Ovary (tissue), 9 donors: ENCODE data around the gene FAM53A. TPM values are rescaled to one million over a fixed set of nuclear protein-coding genes. Genes with fewer than 3 reads are reported as not detected.
A peak's percentile ranks its signal among the peaks of the same experiment; 100 is the strongest.

Source experiments
- DNase-seq, 5 donors: peaks; one replicate each; pipeline ENCODE4 v3.0.0-alpha.2; 2019 to 2020
- H3K27ac ChIP-seq, 2 donors: fragments of 200-600 bp; one replicate each; pipeline versions ENCODE4 v1.5.1 to v1.8.0; 2019 to 2022
- H3K27me3 ChIP-seq: fragments of 200-600 bp; one replicate; pipeline ENCODE4 v1.8.0; 2022
- H3K36me3 ChIP-seq: fragments of 200-600 bp; sonication (generic); one replicate; pipeline ENCODE4 v1.5.1; 2019
- H3K4me1 ChIP-seq: one replicate; pipeline ENCODE4 v1.8.1; 2013; ENCODE audit warnings: mild to moderate bottlenecking, moderate library complexity; ENCODE audit not compliant: insufficient read depth
- H3K4me3 ChIP-seq: fragments of 200-600 bp; sonication (generic); one replicate; pipeline ENCODE4 v1.5.1; 2017
- H3K9me3 ChIP-seq, 2 donors: fragments of 200-600 bp in 1 of 2; sonication (generic) in 1 of 2; one replicate each; pipeline versions ENCODE4 v1.5.1 to v1.8.1; 2013 to 2019; ENCODE audit warnings: mild to moderate bottlenecking in 1 of 2, moderate library complexity in 1 of 2
- EP300 ChIP-seq: sonication (generic); formaldehyde crosslinking; IDR thresholded peaks from one replicate; pipeline ENCODE4 v1.6.1; 2017; ENCODE audit warnings: antibody characterized with exemption
- POLR2A ChIP-seq: fragments of 450-650 bp; IDR thresholded peaks from one replicate; pipeline ENCODE4 v1.6.1; 2017; ENCODE audit warnings: antibody characterized with exemption, mild to moderate bottlenecking, moderate library complexity
- WGBS, 3 donors: extraction: QIAGEN DNeasy Blood & Tissue Kit in 1 of 3; methylation state at CpG; one replicate each; pipeline versions ENCODE4 v1.1.5 to v1.1.7; 2013 to 2017; 5-methylcytosine and 5-hydroxymethylcytosine counted together
- intact Hi-C, 4 donors: fragments of 100-400 bp; cut with DNase I; formaldehyde crosslinking; loops; one replicate each; pipeline versions ENCODE4 v1.11.0 to v1.15.1; 2022 to 2023
- polyA plus RNA-seq, 2 donors: library from polyadenylated mRNA; stranded (reverse); fragments of 200-250 nt in 1 of 2; fragments of 350-450 nt in 1 of 2; fragmentation: Illumina TruSeq in 1 of 2; extraction: RNeasy Lipid Tissue Mini Kit (QIAGEN cat#74804) in 1 of 2; gene quantifications; one replicate each; pipeline ENCODE4 v1.2.3, GENCODE V29; 2013 to 2014
- total RNA-seq, 7 donors: library from RNA; depleted of rRNA in 2 of 7; stranded (reverse); fragments of >200 nt in 2 of 7; fragmentation: NEBNext Ultra II Directional in 3 of 7; extraction: Animal tissue kit (Norgen Biotek cat#: 25700) in 3 of 7; gene quantifications; one replicate each; pipeline versions ENCODE4 v1.1.0 to v1.2.4, GENCODE V29; 2016 to 2023
- TF ChIP-seq, protein P1 (sequence below), 3 donors: fragments of 450-650 bp in 2 of 3; fragments of 200-600 bp in 1 of 3; IDR thresholded peaks; one replicate each; pipeline versions ENCODE4 v1.5.1 to v1.8.0; 2016 to 2022; ENCODE audit warnings: antibody characterized with exemption in 3 of 3, mild to moderate bottlenecking in 1 of 3
- donor health status: DM: no; HTN: no; CAD: no; lungs with moderate emphysema.
- donor health status: DM: no; HTN: no; CAD: no.
- donor health status: Bipolar disorder and iron deficiency.
- donor health status: DM: yes; HTN: yes; CAD: no.
- donor health status: DM: no; HTN: no; CAD: no.
- donor health status: DM: yes; HTN: yes; CAD: no.

FAM53A gene
- total and polyA plus RNA-seq, 9 donors, result 0.32 to 5.1 (median 2.4) TPM

GRCh38 chr4:1628892-1629698, 55.0 kb downstream of the FAM53A start:
- Histone ChIP-seq H3K4me3 (no peak overlapping the region), H3K9me3 (no peaks in the 10 kb centered on the region), H3K27me3 (no peaks in the 10 kb centered on the region), H3K27ac (no peak overlapping the region), H3K4me1 (no peaks in the 10 kb centered on the region), H3K36me3 (no peaks in the 10 kb centered on the region)
- intact Hi-C loops, result loop anchor here in 2 of 4 donors (2.0 to 5.0 kb wide), 2 partner anchors 272 kb away; no protein-coding TSS in a partner anchor
- no peak for TF ChIP-seq POLR2A
- TF ChIP-seq, protein P1, sequence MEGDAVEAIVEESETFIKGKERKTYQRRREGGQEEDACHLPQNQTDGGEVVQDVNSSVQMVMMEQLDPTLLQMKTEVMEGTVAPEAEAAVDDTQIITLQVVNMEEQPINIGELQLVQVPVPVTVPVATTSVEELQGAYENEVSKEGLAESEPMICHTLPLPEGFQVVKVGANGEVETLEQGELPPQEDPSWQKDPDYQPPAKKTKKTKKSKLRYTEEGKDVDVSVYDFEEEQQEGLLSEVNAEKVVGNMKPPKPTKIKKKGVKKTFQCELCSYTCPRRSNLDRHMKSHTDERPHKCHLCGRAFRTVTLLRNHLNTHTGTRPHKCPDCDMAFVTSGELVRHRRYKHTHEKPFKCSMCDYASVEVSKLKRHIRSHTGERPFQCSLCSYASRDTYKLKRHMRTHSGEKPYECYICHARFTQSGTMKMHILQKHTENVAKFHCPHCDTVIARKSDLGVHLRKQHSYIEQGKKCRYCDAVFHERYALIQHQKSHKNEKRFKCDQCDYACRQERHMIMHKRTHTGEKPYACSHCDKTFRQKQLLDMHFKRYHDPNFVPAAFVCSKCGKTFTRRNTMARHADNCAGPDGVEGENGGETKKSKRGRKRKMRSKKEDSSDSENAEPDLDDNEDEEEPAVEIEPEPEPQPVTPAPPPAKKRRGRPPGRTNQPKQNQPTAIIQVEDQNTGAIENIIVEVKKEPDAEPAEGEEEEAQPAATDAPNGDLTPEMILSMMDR (IDR thresholded peaks at IDR 0.05), result peak; percentile 88 to 90 (median 89)
- DNase-seq, result peak; percentile 50 to 79 (median 71)
- 33 to 52% (median 36%) methylated on average over 16 to 25 of the region's 25 CpGs for WGBS, 3 donors

- intact Hi-C loops, result loop anchor here in 2 of 4 donors (2.0 to 5.0 kb wide), 2 partner anchors 270 to 271 kb away; no protein-coding TSS in a partner anchor
- no peaks in the 10 kb centered on the region for H3K27me3 ChIP-seq
- 75 to 92% (median 83%) methylated on average over 5 to 16 of the region's 16 CpGs for WGBS, 3 donors
Observed at GRCh38 chr4:1627417-1628313, 56.4 kb downstream of the FAM53A start.

DNA sequence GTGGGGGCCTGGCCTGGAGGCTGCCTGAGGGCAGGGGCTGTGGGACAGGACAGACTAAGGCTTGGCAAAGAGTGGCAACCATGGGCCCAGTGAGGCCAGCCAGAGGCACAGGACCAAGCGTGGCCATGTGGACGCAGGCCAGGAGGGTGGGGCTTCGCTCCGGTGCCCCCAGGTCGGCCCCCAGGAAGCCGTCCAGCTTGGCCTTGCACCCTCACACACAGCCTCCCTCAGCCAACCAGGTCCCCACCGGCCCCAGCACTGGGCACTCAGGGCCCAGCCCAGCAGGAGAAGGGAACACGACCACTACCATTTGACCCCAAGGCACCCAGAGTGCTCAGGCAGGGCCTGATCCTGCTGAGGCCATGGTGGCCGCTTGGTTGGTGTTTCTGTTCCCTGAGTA, 57.2 kb downstream of the FAM53A start:
- Histone ChIP-seq H3K4me3 (no peak overlapping the region), H3K4me1 (no peaks in the 10 kb centered on the region), H3K27ac (no peak overlapping the region), H3K36me3 (no peaks in the 10 kb centered on the region), H3K9me3 (no peaks in the 10 kb centered on the region), H3K27me3 (no peaks in the 10 kb centered on the region)
- 86 to 88% (median 87%) methylated on average over 9 of the region's 9 CpGs for WGBS, 3 donors
- intact Hi-C loops, result loop anchor here in 1 of 4 donors (5.0 kb wide), 1 partner anchor 270 kb away; no protein-coding TSS in a partner anchor
- no peak for TF ChIP-seq EP300
- no peak for DNase-seq

More at GRCh38 chr4:1627417-1628313, 56.4 kb downstream of the FAM53A start:
- Histone ChIP-seq H3K4me3 (no peak overlapping the region), H3K9me3 (no peaks in the 10 kb centered on the region), H3K27ac (no peak overlapping the region), H3K36me3 (no peaks in the 10 kb centered on the region), H3K4me1 (no peaks in the 10 kb centered on the region)
- no peak for DNase-seq
- no peak for TF ChIP-seq EP300
- no peak for TF ChIP-seq POLR2A
- TF ChIP-seq, protein P1 (IDR thresholded peaks at IDR 0.05), result no peak

DNA sequence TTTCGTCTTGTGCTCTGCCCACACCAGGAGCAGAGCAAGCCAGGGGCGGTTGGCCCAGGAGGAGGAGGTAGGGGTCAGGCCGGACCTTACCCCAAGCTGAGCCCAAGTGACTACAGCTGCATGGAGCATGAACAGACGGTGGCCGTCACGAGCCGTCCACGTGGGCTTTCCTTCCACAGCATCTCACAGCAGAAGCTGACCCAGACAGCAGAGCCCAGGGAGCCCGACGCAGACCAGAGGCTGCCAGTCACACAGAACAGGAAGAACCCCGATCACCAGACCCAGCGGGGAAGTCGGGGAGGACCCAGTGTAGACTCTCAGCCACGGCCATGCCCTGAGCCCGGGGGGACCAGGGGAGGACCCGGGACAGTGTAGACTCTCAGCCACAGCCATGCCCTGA, 58.0 kb downstream of the FAM53A start:
- no peaks in the 10 kb centered on the region for H3K27me3 ChIP-seq

More for the DNA sequence above, 58.0 kb downstream of the FAM53A start:
- Histone ChIP-seq H3K4me1 (no peaks in the 10 kb centered on the region), H3K27ac (no peak overlapping the region), H3K4me3 (no peak overlapping the region), H3K9me3 (no peaks in the 10 kb centered on the region), H3K36me3 (no peaks in the 10 kb centered on the region)
- no peak for DNase-seq
- whole genome bisulfite sequencing, 3 donors, result 90 to 94% (median 92%) methylated on average over 16 of the region's 16 CpGs
- TF ChIP-seq, protein P1 (IDR thresholded peaks at IDR 0.05), result no peak
- TF ChIP-seq POLR2A (no peak), EP300 (no peak)
- intact Hi-C loops, result loop anchor here in 1 of 4 donors (5.0 kb wide), 1 partner anchor 269 kb away; no protein-coding TSS in a partner anchor
